Body of pancreas (tissue), 4 donors: ENCODE measurements around the gene KRT74. TPM values are rescaled to one million over a fixed set of nuclear protein-coding genes. Genes with fewer than 3 reads are reported as not detected.
"Not testable (repeated sequence)": the region's sequence is repeated elsewhere in the genome, so short reads cannot be mapped to it uniquely, and the experiment has no call there.

Experiments
- ATAC-seq: fragments of 150-250 bp; one replicate; pipeline ENCODE4 v1.9.1; 2016
- DNase-seq, 4 donors: peaks; one replicate each; pipeline ENCODE4 v3.0.0-alpha.2; 2019
- H3K27ac ChIP-seq, 4 donors: fragments of 200-600 bp; sonication (generic); 1 replicate in 3 of 4; 2 replicates in 1 of 4; pipeline versions ENCODE4 v1.5.1 to v1.6.1; 2016 to 2019; ENCODE audit warnings: mild to moderate bottlenecking in 1 of 4, mixed read lengths in 1 of 4, moderate library complexity in 1 of 4
- H3K27me3 ChIP-seq, 2 donors: fragments of 200-600 bp; sonication (generic); one replicate each; pipeline ENCODE4 v1.6.0; 2016; ENCODE audit warnings: mild to moderate bottlenecking in 1 of 2
- H3K36me3 ChIP-seq, 2 donors: fragments of 200-600 bp; sonication (generic); replicated peaks in 1 of 2; 2 replicates each; pipeline ENCODE4 v1.5.1; 2016; ENCODE audit warnings: low read depth in 2 of 2; ENCODE audit not compliant: insufficient read depth in 1 of 2
- H3K4me1 ChIP-seq: fragments of 200-600 bp; sonication (generic); one replicate; pipeline ENCODE4 v1.6.0; 2016
- H3K4me3 ChIP-seq, 2 donors: fragments of 200-600 bp; sonication (generic); 1 replicate in 1 of 2; 2 replicates in 1 of 2; pipeline ENCODE4 v1.5.1; 2016 to 2019
- H3K9me3 ChIP-seq, 3 donors: fragments of 200-600 bp; sonication (generic); 1 replicate in 2 of 3; 2 replicates in 1 of 3; pipeline ENCODE4 v1.5.1; 2016
- CTCF ChIP-seq, 7 experiments: fragments of 450-650 bp in 4 of 7; fragments of 200-600 bp in 3 of 7; sonication (generic) in 3 of 7; IDR thresholded peaks; one replicate each; pipeline ENCODE4 v1.5.1; 2016 to 2019; ENCODE audit warnings: antibody characterized with exemption in 7 of 7
- POLR2A ChIP-seq, 3 donors: fragments of 450-650 bp; IDR thresholded peaks; one replicate each; pipeline ENCODE4 v1.6.1; 2016; ENCODE audit warnings: antibody characterized with exemption in 3 of 3, mild to moderate bottlenecking in 2 of 3
- WGBS, 2 donors: methylation state at CpG; one replicate each; pipeline ENCODE4 v1.1.5; 2017; 5-methylcytosine and 5-hydroxymethylcytosine counted together
- intact Hi-C: fragments of 100-400 bp; cut with DNase I; formaldehyde crosslinking; loops from one replicate; pipeline ENCODE4 v1.15.1; 2023
- total RNA-seq, 2 donors: library from RNA; depleted of rRNA; stranded (reverse); fragments of >200 nt; gene quantifications; one replicate each; pipeline ENCODE4 v1.1.0, GENCODE V29; 2016

KRT74 gene
- total RNA-seq, 2 donors from 2014 or later: not detected

GRCh38 chr12:52600475-52600874 is 26.8 kb upstream of the KRT74 start:
- intact Hi-C loops: no loop called here
- H3K4me1 ChIP-seq: no peaks in the 10 kb centered on the region
- TF ChIP-seq POLR2A (IDR thresholded peaks at IDR 0.05) (no peak), CTCF (IDR thresholded peaks at IDR 0.05) (no peak)
- ATAC-seq: no peak
- H3K27me3 ChIP-seq: no peaks in the 10 kb centered on the region
- no peak overlapping the region for H3K4me3 ChIP-seq
- H3K9me3 ChIP-seq: no peaks in the 10 kb centered on the region
- no peaks in the 10 kb centered on the region for H3K36me3 ChIP-seq
- no peak for DNase-seq
- 73 to 82% methylated on average over 12 of the region's 12 CpGs for WGBS, 2 donors
- H3K27ac ChIP-seq: no peak overlapping the region

GRCh38 chr12:52600071-52600470 is 26.4 kb upstream of the KRT74 start:
- no peak for DNase-seq
- intact Hi-C loops: no loop called here
- H3K4me3 ChIP-seq: no peak overlapping the region
- WGBS, 2 donors: 44 to 60% methylated on average over 2 of the region's 2 CpGs
- TF ChIP-seq CTCF (IDR thresholded peaks at IDR 0.05) (no peak), POLR2A (IDR thresholded peaks at IDR 0.05) (no peak)
- no peak for ATAC-seq
- no peaks in the 10 kb centered on the region for H3K36me3 ChIP-seq
- no peak overlapping the region for H3K27ac ChIP-seq
- H3K4me1 ChIP-seq: no peaks in the 10 kb centered on the region
- no peaks in the 10 kb centered on the region for H3K9me3 ChIP-seq
- no peaks in the 10 kb centered on the region for H3K27me3 ChIP-seq

GRCh38 chr12:52598966-52599365 is 25.3 kb upstream of the KRT74 start:
- Histone ChIP-seq H3K9me3 (no peaks in the 10 kb centered on the region), H3K4me1 (no peaks in the 10 kb centered on the region), H3K27me3 (no peaks in the 10 kb centered on the region), H3K27ac (no peak overlapping the region), H3K4me3 (no peak overlapping the region), H3K36me3 (no peaks in the 10 kb centered on the region)
- DNase-seq (no peak), ATAC-seq (no peak)
- intact Hi-C loops: no loop called here
- WGBS, 2 donors: 75 to 92% methylated on average over 5 of the region's 5 CpGs
- TF ChIP-seq POLR2A (IDR thresholded peaks at IDR 0.05) (no peak), CTCF (IDR thresholded peaks at IDR 0.05) (no peak)

- H3K9me3 ChIP-seq, H3K27ac ChIP-seq, DNase-seq, H3K27me3 ChIP-seq, H3K4me3 ChIP-seq, intact Hi-C loops, H3K4me1 ChIP-seq, H3K36me3 ChIP-seq, ATAC-seq: not testable (repeated sequence)
- 92 to 95% methylated on average over 4 of the region's 4 CpGs for WGBS, 2 donors
These were observed 20.6 kb upstream of the KRT74 start for GRCh38 chr12:52594237-52594636.

- 84 to 92% methylated on average over 10 to 11 of the region's 11 CpGs for WGBS, 2 donors
- no peak for DNase-seq
- H3K9me3 ChIP-seq: no peaks in the 10 kb centered on the region
- TF ChIP-seq CTCF (IDR thresholded peaks at IDR 0.05): no peak
- TF ChIP-seq POLR2A (IDR thresholded peaks at IDR 0.05): no peak
- ATAC-seq: no peak
- no peaks in the 10 kb centered on the region for H3K27me3 ChIP-seq
- intact Hi-C loops: no loop called here
- H3K27ac ChIP-seq: no peak overlapping the region
- H3K4me1 ChIP-seq: no peaks in the 10 kb centered on the region
- H3K36me3 ChIP-seq: no peaks in the 10 kb centered on the region
- H3K4me3 ChIP-seq: no peak overlapping the region
These were observed 17.9 kb upstream of the KRT74 start for GRCh38 chr12:52591521-52591920.
